HEK293 (cell line): ENCODE results near the gene KCNC4.

Source experiments
- CTCF ChIA-PET: fragments of 350-600 bp; formaldehyde crosslinking; extraction: SDS; loops from one replicate; lab custom pipeline; 2021; ENCODE audit warnings: antibody characterized with exemption; lab: Yijun Ruan, JAX
- POLR2A ChIA-PET: fragments of 300-600 bp; formaldehyde crosslinking; extraction: SDS; loops from one replicate; lab custom pipeline; 2020; ENCODE audit warnings: antibody characterized with exemption, inconsistent platforms; lab: Yijun Ruan, JAX
- H3K27ac ChIP-seq: fragments of 200-500 bp; sonication (Bioruptor generic); 2 replicates; pipeline ENCODE4 v1.5.1; 2014; ENCODE audit warnings: low read depth, low read length, control low read depth, inconsistent platforms; ENCODE audit errors: extremely low read depth
- H3K36me3 ChIP-seq, 2 experiments: fragments of 200-500 bp in 1 of 2; sonication (Bioruptor generic) in 1 of 2; 1 replicate in 1 of 2; 2 replicates in 1 of 2; pipeline ENCODE4 v1.5.1; 2014 to 2017; ENCODE audit warnings: inconsistent platforms in 2 of 2, low read length in 2 of 2; ENCODE audit not compliant: control insufficient read depth in 2 of 2, insufficient read depth in 1 of 2
- H3K4me1 ChIP-seq: fragments of 200-500 bp; sonication (Bioruptor generic); 2 replicates; pipeline ENCODE4 v1.5.1; 2014; ENCODE audit warnings: mild to moderate bottlenecking, low read length, inconsistent platforms; ENCODE audit not compliant: control insufficient read depth, insufficient read depth
- H3K4me3 ChIP-seq: 2 replicates; pipeline ENCODE4 v1.5.1; 2011; ENCODE audit warnings: low read depth, mild to moderate bottlenecking, control low read depth, low read length, moderate library complexity
- H3K9me3 ChIP-seq: fragments of 200-500 bp; sonication (Bioruptor generic); 2 replicates; pipeline ENCODE4 v1.5.1; 2014; ENCODE audit warnings: low read depth, low read length, inconsistent platforms; ENCODE audit not compliant: control insufficient read depth, insufficient read depth
- KLF1 ChIP-seq: fragments of 450-650 bp; formaldehyde crosslinking; IDR thresholded peaks from 2 replicates; pipeline ENCODE4 v1.5.1; 2016; ENCODE audit warnings: missing biosample characterization, missing genetic modification characterization
- SCRT2 ChIP-seq: fragments of 450-650 bp; formaldehyde crosslinking; IDR thresholded peaks from 2 replicates; pipeline ENCODE4 v1.5.1; 2016; ENCODE audit warnings: missing biosample characterization, missing genetic modification characterization
- ZFP3 ChIP-seq: fragments of 450-650 bp; formaldehyde crosslinking; IDR thresholded peaks from 2 replicates; pipeline ENCODE4 v1.5.1; 2016; ENCODE audit warnings: low read depth, missing biosample characterization, missing genetic modification characterization
- ZFP37 ChIP-seq: fragments of 450-650 bp; formaldehyde crosslinking; IDR thresholded peaks from 2 replicates; pipeline ENCODE4 v1.5.1; 2016; ENCODE audit warnings: missing biosample characterization, missing genetic modification characterization
- ZNF133 ChIP-seq: fragments of 450-650 bp; formaldehyde crosslinking; IDR thresholded peaks from 2 replicates; pipeline ENCODE4 v1.5.1; 2016; ENCODE audit warnings: missing biosample characterization, missing genetic modification characterization
- ZNF155 ChIP-seq: fragments of 450-650 bp; formaldehyde crosslinking; IDR thresholded peaks from 2 replicates; pipeline ENCODE4 v1.5.1; 2016; ENCODE audit warnings: missing biosample characterization, missing genetic modification characterization
- ZNF221 ChIP-seq: fragments of 450-650 bp; formaldehyde crosslinking; IDR thresholded peaks from 2 replicates; pipeline ENCODE4 v1.5.1; 2017; ENCODE audit warnings: missing biosample characterization, missing genetic modification characterization, borderline replicate concordance
- ZNF354C ChIP-seq: fragments of 450-650 bp; formaldehyde crosslinking; IDR thresholded peaks from 2 replicates; pipeline ENCODE4 v1.5.1; 2016; ENCODE audit warnings: missing biosample characterization, missing genetic modification characterization, low read depth, borderline replicate concordance
- ZNF426 ChIP-seq: fragments of 450-650 bp; formaldehyde crosslinking; IDR thresholded peaks from 2 replicates; pipeline ENCODE4 v1.5.1; 2017; ENCODE audit warnings: missing biosample characterization, missing genetic modification characterization, mild to moderate bottlenecking, inconsistent platforms, moderate library complexity
- ZNF654 ChIP-seq: fragments of 450-650 bp; formaldehyde crosslinking; IDR thresholded peaks from 2 replicates; pipeline ENCODE4 v1.5.1; 2016; ENCODE audit warnings: low read depth, missing biosample characterization, missing genetic modification characterization
- ZNF785 ChIP-seq: fragments of 450-650 bp; formaldehyde crosslinking; IDR thresholded peaks from 2 replicates; pipeline ENCODE4 v1.5.1; 2016; ENCODE audit warnings: missing biosample characterization, missing genetic modification characterization
- TF ChIP-seq, protein P1 (sequence below): fragments of 450-650 bp; formaldehyde crosslinking; IDR thresholded peaks from 2 replicates; pipeline ENCODE4 v1.5.1; 2016; ENCODE audit warnings: missing biosample characterization, missing genetic modification characterization, borderline replicate concordance
- TF ChIP-seq, protein P2 (sequence below): fragments of 450-650 bp; IDR thresholded peaks from 2 replicates; pipeline ENCODE4 v1.5.1; 2018; ENCODE audit warnings: missing biosample characterization, mild to moderate bottlenecking, missing genetic modification characterization

The KCNC4 gene

DNA sequence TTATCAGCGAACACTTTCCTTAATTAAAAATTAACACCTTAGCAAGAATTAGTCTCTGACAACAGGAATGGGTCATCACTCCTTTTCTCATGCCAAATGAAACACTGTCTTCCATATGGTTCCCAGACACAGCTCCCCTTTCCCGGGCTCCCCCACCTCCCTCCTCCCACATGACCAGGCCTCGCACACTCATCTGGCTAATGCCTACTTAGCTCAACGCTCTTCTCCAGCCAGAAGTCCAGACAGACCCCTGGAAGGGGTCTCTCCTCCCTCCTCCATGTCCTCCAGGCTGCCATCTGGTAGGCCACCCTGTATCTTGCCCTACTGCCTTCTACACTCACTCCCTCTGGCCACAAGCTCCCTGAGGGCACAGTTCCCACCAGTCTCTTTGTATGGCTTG is 39.9 kb downstream of the KCNC4 start:
- no peak overlapping the region for H3K4me3 ChIP-seq
- no peaks in the 10 kb centered on the region for H3K9me3 ChIP-seq
- TF ChIP-seq ZNF354C (tag by site-specific recombination) (no peak), ZNF654 (tag by site-specific recombination) (no peak), ZNF221 (tag by site-specific recombination) (no peak)
- H3K36me3 ChIP-seq: no peaks in the 10 kb centered on the region
- no peaks in the 10 kb centered on the region for H3K4me1 ChIP-seq
- no peak overlapping the region for H3K27ac ChIP-seq
- ChIA-PET POLR2A (no interaction called here), CTCF (interaction anchor here (1.5 kb wide), 1 partner anchor 63 kb away, joined by 7 read pairs; no protein-coding TSS in a partner anchor)

DNA sequence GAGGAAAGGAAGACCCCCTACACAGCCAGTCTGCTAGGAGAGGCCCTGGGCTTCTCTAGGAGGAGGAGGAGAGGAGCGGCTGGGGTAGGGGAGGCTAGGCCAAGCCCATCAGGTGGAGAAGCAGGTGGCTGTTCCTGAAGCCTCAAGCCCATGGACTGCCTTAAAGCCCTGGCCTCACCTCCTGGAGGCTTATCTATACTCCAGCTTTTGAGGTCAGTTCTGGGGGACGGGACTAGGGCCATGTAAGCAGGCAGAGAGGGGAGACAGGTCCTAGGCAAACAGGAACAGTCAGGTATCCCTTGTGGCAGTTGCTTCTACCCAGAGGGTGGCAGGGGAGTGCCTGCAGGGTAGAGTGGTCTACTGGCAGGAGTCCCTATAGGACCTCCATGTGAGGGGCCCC is 40.6 kb downstream of the KCNC4 start:
- ChIA-PET CTCF (no interaction called here), POLR2A (no interaction called here)

DNA sequence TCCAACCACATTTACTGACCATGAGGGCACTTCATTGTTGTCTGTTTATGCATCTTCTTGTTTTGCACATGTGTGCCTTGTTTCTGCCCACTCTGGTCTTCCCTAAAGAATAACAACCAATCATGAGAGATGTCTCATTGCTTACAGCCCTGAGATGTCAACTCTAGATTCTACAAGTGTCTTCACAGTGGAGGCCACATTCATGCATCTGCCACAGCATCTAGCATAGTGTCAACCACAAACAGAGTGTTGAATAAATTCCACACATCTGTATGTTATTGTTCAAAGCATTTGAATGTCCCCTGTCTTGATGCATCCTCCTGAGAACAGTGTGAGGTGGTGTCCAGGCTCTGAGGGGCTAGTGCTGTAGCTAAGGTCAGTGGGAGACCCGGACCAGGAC is 43.1 kb downstream of the KCNC4 start:
- TF ChIP-seq SCRT2 (peak; percentile 23; the same call in 1 of the 2 replicates), ZFP37 (tag by site-specific recombination) (no peak)
- Histone ChIP-seq H3K4me1 (no peaks in the 10 kb centered on the region), H3K4me3 (no peak overlapping the region), H3K9me3 (no peaks in the 10 kb centered on the region), H3K36me3 (no peaks in the 10 kb centered on the region), H3K27ac (no peak overlapping the region)
- POLR2A ChIA-PET: no interaction called here
- CTCF ChIA-PET: interaction anchor here (0.6 kb wide), 1 partner anchor 230 kb away, joined by 3 read pairs; no protein-coding TSS in a partner anchor

More for the DNA sequence above, 40.6 kb downstream of the KCNC4 start:
- no peaks in the 10 kb centered on the region for H3K4me1 ChIP-seq
- no peak overlapping the region for H3K27ac ChIP-seq
- H3K36me3 ChIP-seq: no peaks in the 10 kb centered on the region
- H3K4me3 ChIP-seq: no peak overlapping the region
- TF ChIP-seq ZFP3 (no peak), ZNF133 (tag by site-specific recombination) (no peak), ZNF785 (no peak), ZNF155 (tag by site-specific recombination) (no peak), KLF1 (no peak), ZNF426 (no peak)
- TF ChIP-seq, protein P1, sequence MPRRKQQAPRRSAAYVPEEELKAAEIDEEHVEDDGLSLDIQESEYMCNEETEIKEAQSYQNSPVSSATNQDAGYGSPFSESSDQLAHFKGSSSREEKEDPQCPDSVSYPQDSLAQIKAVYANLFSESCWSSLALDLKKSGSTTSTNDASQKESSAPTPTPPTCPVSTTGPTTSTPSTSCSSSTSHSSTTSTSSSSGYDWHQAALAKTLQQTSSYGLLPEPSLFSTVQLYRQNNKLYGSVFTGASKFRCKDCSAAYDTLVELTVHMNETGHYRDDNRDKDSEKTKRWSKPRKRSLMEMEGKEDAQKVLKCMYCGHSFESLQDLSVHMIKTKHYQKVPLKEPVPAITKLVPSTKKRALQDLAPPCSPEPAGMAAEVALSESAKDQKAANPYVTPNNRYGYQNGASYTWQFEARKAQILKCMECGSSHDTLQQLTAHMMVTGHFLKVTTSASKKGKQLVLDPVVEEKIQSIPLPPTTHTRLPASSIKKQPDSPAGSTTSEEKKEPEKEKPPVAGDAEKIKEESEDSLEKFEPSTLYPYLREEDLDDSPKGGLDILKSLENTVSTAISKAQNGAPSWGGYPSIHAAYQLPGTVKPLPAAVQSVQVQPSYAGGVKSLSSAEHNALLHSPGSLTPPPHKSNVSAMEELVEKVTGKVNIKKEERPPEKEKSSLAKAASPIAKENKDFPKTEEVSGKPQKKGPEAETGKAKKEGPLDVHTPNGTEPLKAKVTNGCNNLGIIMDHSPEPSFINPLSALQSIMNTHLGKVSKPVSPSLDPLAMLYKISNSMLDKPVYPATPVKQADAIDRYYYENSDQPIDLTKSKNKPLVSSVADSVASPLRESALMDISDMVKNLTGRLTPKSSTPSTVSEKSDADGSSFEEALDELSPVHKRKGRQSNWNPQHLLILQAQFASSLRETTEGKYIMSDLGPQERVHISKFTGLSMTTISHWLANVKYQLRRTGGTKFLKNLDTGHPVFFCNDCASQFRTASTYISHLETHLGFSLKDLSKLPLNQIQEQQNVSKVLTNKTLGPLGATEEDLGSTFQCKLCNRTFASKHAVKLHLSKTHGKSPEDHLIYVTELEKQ (tag by site-specific recombination): no peak
- TF ChIP-seq, protein P2, sequence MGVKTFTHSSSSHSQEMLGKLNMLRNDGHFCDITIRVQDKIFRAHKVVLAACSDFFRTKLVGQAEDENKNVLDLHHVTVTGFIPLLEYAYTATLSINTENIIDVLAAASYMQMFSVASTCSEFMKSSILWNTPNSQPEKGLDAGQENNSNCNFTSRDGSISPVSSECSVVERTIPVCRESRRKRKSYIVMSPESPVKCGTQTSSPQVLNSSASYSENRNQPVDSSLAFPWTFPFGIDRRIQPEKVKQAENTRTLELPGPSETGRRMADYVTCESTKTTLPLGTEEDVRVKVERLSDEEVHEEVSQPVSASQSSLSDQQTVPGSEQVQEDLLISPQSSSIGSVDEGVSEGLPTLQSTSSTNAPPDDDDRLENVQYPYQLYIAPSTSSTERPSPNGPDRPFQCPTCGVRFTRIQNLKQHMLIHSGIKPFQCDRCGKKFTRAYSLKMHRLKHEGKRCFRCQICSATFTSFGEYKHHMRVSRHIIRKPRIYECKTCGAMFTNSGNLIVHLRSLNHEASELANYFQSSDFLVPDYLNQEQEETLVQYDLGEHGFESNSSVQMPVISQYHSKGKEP (tag by site-specific recombination): no peak
- no peaks in the 10 kb centered on the region for H3K9me3 ChIP-seq
